Left renal pelvis (tissue), 4 donors: ENCODE results near the gene SATB2. TPM values are rescaled to one million over a fixed set of nuclear protein-coding genes. Genes with fewer than 3 reads are reported as not detected.

Experiments used
- DNase-seq, 4 donors: peaks; one replicate each; pipeline ENCODE4 v3.0.0-alpha.2; 2013; ENCODE audit warnings: low read depth in 4 of 4, low spot score in 3 of 4
- polyA plus RNA-seq, 4 donors: library from polyadenylated mRNA; unstranded; fragments of 120-200 nt; gene quantifications; one replicate each; pipeline ENCODE4 v1.2.1, GENCODE V29; 2013; ENCODE audit not compliant: insufficient read length in 4 of 4

The SATB2 gene
- polyA plus RNA-seq, 4 donors, result 0.76 to 16.5 (median 13.7) TPM

DNA sequence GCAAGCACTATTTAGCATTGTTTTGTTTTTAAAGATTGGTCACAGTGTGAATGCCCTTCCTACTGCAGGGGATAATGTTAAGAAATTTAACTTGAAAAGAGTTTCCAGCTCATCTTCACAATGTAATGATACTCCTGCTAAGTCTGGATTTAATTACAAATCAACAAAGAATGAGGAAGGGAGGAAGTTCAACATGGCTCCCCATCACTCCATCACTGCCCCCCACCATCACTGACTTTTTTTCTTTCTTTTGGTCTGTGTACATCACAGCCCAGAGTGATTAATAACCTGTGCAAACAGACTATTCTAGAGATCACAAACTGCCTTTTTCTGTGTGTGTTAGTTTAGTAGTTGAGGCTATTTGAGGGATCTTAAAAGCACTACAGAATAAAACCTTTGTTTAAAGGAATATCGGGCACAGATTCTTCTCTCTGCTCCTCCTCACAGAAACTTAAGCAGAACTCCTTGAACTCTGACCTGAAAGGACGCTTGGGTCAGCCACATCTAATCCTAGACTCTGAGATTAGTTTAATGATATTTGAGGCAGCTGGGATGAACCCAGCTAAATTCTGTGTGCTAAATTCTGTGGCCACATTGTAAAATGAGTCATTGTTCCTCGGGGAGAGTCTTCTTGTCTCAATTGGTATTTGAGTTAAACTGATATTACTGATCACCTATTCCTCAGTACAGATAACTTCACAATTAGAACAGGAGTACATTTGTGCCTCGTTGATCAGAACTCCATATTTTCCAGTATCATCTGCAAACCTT lies 47.8 kb downstream of the SATB2 start:
- DNase-seq, result no peak

DNA sequence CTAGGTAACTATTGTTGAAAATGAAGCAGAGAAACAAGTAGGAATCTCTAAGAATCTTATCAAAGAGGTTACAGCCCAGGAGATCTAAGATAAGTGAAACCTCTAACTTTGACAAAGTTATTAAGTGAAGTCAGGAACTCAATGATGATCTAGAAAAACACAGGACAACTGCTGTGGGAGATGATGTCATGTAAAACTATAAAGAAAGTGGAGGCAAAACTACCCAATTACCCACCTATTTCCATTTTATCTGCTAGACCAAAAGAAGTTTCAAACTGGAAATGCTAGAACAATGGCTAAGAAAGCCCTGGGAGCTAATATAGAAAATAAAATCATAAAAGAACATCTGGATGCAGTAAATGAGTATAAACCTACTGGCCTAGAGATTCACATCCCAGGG lies 50.3 kb downstream of the SATB2 start:
- no peak for DNase-seq

DNA sequence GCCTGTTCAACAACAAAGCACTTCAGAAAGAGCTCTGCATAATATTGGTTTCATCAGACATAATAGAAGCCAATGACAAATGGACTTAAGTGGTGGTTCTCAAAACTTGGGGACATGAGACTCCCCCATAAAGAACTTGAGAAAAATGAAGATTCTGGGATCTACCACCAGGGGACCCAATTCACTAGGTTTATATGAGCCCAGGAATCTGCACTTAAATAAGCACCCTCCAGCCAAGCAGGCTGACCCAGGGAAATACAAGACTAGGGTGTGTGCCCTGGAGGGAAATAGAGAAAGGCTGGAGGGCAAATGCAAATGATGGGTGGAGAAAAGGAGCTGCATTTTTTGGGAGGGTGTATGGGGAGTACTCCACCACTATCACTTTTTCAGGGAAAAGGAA lies 52.5 kb downstream of the SATB2 start:
- DNase-seq, result no peak

DNA sequence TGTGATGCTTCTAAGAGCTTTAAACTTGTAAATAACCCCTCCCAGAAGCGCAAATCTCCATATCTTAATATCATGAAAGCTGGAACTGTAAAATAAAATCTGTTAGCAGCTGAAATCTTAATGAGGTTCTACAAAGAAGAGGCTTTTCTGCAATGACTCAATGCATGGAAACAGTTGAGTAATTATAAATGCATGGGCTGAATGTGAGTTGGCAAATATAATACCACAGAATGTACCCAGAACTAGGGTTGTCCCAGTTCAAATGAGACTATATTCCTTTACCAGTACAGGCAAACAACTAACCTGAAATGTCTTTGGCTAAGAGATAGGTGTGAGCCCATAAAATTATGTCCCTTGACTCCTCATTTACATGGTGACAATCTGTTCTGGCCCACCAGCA lies 52.9 kb downstream of the SATB2 start:
- no peak for DNase-seq

DNA sequence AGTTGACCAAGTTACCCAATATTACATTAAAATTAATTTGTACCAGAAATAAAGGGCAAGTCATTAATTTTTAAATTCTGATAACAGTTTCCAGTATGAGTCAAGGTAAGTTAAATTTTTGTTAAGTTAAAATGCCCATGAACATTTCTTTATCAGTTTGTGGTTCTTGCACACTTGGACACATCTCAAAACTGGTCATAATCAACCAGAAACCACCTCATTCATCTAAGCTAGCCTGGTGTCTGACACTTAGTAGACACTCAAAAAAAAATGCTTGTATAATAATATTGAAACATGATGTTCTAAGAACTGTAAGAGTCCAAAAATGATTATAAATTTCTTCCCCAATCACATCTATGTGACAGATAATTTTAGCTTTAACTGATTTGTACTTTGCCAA lies 62.4 kb downstream of the SATB2 start:
- no peak for DNase-seq

DNA sequence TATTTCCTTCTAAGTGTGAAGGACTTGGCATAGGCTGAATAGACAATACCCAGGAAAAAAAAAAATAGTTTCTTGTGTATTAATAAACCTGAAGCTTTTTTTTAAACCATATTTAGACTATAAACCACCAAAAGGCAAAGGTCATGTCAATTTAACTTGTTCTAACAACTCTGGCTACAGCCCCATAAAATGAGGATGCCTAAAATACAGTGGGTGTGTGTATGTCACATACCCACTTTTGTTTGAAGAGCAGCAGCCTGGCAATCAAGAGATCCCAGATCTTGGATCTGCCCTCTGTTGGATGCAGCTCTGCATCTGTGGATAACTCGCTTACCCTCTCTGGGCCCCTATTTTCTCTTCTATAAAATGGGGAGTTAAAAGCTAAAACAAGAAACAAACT lies 65.4 kb downstream of the SATB2 start:
- DNase-seq, result no peak

DNA sequence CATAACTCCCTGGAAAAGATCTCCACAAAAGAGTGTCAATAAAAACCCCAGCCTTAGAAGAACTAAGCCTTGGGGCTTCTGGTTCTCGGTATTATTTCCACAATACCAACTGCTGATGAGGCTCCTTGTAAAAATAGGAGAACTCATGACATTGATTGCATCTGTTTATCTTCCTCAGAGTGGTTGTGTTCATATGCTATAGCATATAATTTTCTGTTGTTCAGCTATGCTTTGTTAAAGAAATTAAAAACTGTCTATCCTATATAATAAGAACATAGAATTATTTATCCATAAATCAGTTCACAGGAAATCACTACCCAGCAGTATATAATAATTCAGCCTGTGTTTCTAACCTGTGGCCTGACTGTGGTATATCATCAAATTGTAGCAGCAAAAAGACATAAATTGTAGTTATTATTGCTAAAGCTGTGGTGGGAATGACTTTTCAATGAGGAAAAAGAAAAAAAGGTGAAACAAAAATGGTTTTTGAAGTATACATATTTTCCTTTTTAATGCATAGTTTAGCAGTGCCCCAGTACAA lies 68.9 kb downstream of the SATB2 start:
- DNase-seq, result no peak

DNA sequence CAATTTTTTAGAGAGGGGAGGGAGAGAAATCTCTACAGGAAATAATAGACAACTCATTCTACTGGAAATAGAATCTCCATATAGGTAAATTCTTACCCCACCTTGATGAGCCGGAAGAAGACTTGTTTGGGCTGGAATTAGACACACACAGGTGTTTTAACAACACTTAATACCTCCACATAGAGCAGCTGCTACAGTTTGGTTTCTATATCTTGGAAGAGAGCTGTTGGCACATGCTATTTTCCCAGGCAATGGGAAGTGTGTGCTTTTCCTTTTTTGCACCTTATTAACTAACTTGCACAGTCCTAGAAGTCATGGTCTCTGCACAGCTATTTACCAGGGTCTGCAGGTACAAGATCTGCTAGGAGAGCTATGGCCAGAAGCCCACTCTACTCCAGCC lies 73.7 kb downstream of the SATB2 start:
- no peak for DNase-seq

DNA sequence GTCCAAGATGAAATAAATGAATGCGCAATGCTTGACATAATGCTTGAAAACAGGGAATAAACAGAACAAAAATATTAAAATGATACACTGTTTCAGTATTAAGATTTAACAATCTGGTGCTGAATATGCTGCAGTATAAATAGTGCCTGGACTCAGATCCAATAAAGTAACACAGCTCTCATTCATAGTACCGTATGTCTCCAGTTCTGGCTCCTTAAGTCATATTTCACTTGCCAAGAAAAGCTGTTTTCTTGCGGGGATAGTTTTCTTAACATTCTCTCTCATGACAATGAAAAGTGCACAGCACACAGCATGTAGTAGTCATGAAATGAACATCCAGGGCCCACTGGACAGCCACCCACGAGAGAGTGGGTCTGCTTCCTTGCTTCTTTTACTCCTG lies 74.7 kb downstream of the SATB2 start:
- no peak for DNase-seq

DNA sequence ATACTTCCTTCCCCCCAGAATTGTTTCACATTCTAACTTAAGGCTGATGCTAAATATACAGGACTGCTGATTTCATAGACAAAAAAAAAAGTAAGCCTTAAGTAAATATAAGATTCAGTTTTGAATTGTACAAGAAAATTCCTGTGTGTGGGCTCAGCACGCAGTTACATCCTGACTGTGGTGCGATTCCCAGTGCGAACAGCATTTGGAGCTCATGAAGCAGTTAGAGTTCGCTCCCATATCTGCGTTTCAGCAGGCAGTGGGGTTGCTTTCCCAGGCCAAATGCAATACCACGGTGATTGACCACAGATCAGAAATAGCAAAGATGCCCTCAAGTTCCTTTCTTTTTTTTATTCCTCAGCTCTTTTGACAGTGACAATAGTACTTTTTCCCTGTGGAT lies 75.6 kb downstream of the SATB2 start:
- no peak for DNase-seq

DNA sequence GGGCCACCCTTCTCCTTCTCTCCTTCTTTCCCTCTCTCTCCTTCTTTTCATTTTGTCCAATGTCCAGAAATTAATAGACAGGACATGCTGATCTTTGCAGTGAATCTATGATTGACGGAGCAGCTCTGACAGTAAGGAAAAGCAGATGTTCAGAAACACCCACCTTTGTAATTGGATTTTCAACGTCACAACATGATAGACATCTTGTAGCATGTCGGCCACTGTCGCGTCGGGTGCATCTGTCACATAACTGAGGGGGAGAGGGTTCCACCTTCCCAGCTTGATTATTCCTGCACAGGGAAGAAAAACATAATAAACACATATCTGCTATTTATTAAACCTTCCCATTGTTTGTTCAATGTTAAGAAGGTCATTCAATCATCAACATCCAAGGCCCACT lies 76.2 kb downstream of the SATB2 start:
- DNase-seq, result no peak

DNA sequence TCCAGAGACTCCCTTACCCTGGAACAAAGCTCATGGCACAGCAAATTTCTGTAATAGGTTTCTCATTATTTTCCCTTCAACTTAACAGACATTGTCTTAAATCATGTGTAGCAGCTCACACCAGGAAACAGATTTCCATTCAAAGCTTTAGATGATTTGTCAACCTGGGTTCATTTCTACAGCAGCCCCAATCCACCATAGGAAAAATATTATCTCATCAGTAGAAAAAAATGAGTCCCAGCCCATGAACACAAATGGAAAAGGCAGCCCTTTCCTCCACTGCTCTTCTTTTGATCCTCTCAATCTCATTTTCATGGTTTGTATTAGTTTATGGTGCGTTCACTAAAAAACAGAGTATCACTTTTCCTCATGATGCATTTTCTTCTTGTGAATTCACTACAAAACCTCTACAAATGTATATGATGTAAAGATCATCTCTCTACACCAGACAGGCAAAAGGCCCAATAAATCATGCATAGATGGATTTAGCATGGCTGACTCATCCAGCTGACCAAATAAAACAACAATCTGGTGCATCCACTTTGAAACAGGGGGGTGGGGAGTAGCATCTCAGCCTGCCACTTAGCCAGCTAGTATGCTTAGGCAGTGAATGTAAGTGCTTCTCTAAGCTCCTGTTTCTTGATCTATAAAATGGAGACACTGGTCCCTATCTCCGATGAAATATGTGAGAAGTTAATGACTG lies 78.6 kb downstream of the SATB2 start:
- no peak for DNase-seq

DNA sequence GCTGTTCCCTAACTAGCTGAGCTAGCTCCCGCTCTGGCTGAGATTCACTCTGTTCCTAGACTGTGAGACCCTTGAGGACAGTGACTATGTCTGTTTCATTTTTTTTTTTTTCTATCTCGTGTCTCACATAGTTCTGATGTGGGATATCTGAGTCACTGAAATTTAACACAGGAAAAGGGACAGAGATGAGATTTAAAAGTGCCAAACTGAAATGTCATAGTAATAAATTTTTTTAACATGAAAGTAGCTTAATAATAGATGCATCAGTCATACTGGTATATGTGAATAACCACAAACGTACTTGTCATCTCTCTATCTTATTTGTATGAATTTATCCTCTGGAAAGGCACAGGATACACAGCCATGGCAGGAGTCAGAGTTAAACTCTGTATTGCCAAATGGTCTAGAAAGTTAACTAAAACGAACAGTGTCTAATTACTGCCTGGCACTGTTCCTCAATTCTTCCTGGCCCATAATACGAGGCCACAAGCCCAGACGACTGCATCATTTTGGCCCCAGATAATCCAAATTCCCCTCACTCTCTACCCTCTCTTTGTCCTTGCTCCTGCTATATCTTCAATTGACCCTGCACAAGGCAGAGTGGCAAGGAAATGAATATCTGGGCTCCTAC lies 87.5 kb downstream of the SATB2 start:
- no peak for DNase-seq

DNA sequence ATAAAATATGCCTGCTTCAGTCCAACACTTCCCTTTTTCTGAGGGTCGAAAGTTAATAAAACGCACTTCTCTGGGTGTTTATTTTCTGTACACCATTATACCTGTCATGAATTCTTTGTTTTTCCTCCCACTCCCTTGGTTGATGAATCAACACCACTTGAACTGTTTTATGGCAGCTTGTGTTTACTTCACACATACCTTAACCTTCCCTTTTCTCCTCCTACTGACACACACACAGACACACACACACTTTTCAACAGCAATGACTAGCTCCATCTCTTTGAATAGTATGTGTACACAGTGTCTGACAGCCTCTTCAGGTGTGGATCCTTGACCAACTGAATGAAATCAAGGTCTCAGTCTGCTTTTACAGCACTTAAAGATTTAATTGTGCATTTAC lies 91.3 kb downstream of the SATB2 start:
- no peak for DNase-seq

DNA sequence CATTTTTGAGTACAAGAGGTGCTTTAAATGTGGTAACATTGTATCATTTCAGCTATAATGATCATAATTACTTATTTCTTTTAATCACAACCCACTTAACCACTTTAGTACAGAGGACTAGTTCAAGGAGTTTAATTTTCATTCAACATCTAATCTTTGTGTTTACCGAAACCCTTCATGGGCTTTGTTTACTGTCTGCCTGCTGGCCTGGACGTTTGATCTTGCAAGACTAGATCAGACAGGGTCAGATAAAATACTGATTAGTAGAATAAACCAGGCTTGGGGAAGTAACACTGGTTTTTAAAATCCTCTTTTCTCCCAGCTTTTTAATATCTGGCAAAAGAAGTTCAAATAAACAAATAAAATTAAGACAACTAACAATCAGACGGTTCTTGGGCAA lies 93.6 kb downstream of the SATB2 start:
- DNase-seq, result no peak

DNA sequence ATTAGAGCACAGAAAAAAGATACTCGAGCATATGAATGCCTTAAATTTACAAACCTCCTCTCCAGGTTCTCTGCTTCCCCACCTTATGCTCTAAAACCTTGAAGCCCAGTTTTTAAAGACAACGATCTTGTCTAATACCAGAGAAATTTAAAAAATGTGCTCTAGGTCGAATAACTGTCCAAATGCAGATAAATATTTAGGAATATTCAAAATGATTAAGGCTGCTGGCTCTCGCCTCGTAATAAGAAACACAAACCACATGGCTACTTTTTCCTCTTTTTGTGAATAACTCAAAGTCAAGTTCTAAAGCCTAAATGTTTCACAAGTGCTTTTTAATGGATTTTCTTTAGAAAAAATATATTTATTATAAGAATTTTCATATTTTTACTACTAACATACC lies 101.3 kb downstream of the SATB2 start:
- DNase-seq, result no peak

DNA sequence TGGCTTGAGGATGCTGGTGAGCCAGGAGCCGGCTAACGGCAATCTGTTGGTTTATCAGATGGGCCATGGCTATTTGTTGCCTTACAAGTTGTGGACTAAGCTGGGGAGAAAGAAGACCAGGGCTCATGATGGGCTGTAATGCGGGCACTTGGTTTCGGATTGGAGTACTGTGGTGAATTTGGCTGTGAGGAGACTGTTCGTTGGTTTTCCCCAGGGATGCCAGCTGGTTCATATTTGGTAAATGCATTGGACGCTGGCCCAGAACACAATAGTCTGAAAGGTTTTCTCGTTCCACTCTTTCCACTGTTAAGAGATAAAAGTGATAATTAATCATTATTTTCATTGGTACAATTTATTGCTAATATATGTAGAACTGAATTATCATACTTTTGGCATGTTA lies 108.9 kb downstream of the SATB2 start:
- DNase-seq, result no peak

DNA sequence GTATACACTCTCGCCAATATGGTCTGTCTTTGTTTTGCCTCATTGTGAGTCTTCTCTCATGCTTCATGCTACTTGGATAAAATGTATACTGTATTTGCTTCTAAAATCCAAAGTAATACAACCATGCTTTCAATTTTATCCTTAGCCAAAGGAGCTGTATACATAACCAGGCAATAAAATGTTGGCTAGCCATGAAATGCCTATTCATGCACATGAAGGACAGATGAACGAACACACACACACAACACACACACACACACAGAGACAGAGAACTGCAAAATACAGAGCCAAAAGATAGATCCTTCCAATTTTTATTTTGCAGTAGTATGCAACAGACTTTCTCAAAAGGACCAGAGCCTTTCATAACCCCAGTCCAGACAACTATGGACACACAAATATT lies 113.7 kb downstream of the SATB2 start:
- no peak for DNase-seq

DNA sequence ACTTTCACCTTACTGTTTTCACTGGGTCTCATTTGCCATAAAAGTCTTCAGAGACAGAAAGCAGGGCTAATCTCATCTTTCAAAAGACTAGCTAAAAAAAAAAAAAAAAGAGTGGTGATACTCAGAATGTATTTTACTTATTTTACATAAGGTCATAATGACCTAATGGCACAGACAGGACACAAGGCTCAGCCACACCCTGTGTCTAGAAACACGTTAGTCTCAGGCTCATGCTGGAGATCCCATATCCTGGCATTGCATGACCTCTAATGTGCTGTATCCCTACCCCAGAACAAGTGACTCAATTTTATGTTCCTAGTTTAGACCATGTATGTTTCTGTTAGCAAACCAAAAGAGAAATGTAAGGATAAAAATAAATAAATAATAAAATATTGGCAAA lies 115.4 kb downstream of the SATB2 start:
- DNase-seq, result no peak

DNA sequence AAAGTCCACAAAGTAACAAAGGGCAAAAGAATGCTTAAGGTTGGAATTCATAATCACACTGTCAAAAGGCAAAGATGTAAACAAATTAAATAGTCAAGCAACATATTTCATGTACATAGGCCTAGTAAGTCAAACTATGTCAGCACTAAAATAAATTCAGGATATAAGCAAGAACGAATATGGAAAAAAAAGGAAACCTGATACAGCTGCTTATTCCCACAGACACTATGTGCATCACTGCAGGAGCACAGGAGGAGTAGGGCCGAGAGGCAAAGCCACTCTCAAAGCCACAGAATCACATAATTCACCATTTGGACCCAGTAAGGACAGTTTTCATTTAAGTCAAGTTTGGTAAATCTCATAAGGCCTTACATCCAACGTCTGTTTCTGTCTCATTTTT lies 116.6 kb downstream of the SATB2 start:
- no peak for DNase-seq

DNA sequence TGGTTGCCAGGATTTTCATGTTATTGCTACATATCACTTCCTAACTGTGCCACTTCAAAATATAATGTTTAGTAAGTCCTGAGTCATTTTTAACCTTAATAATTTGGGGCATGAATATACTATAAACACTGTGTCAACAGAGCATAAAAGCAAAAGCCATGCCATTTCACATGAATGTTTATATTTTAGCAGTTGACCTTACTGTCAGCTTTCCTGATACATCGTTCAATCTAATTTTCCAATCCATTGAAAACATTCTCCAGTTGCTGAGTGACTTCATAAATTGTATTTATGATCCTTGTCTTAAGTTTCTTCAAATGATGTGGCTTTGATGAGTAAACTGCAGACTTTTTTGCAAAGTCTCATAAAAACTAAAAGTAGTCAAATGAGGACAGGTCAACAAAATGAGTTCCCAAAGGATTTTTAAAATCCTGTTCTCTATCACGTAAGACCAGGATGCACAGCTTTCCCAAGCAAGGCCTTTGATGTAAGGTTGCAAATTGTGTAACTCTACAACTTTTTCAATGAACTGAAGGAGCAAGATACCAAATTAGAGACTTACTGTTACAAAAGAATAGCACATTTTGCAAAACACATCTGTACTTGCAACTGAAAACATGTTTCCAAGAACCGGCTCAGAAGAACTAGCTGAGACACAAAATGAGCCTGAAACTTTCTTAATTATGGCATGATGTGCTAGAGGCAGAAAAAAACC lies 117.7 kb downstream of the SATB2 start:
- no peak for DNase-seq
